SK-N-MC (cell line): ENCODE measurements around the gene JPH3.

Experiments used
- EZH2 ChIP-seq: fragments of 200-600 bp; sonication (generic); IDR thresholded peaks from one replicate; pipeline ENCODE4 v1.6.1; 2017; ENCODE audit warnings: antibody characterized with exemption
- FOXP2 ChIP-seq: optimal IDR thresholded peaks from 2 replicates; pipeline ENCODE3; 2011; ENCODE audit warnings: mild to moderate bottlenecking, moderate library complexity; ENCODE audit not compliant: insufficient read depth; ENCODE audit errors: extremely low read length, control extremely low read depth
- POLR2AphosphoS5 ChIP-seq: IDR thresholded peaks from 2 replicates; pipeline ENCODE4 v1.6.1; 2012; ENCODE audit warnings: mild to moderate bottlenecking, low read depth, low read length, borderline replicate concordance

- TF ChIP-seq EZH2 (no peak), POLR2AphosphoS5 (no peak), FOXP2 (no peak)
These were observed 62.9 kb downstream of the JPH3 start for GRCh38 chr16:87665193-87665592.
